WTC11 (cell line): ENCODE results near the gene TSEN2. TPM values are rescaled to one million over a fixed set of nuclear protein-coding genes. Genes with fewer than 3 reads are reported as not detected.

Experiments
- ATAC-seq: fragments of 200-7000 bp; cut with Tn5 transposase; 2 replicates; pipeline ENCODE4 v1.10.0; 2021; ENCODE audit warnings: mild to moderate bottlenecking, moderate library complexity
- CTCF ChIA-PET: fragments of 300-600 bp; sonication (Branson Sonifier 250); formaldehyde crosslinking; loops from one replicate; lab custom pipeline; 2021; ENCODE audit warnings: antibody characterized with exemption; lab: Charles Lee
- POLR2A ChIA-PET: fragments of 350-600 bp; sonication (Branson Sonifier 250); formaldehyde crosslinking; loops from one replicate; lab custom pipeline; 2021; ENCODE audit warnings: antibody characterized with exemption; lab: Charles Lee
- DNase-seq: peaks from one replicate; pipeline ENCODE4 v3.0.0; 2021; ENCODE audit warnings: low spot score
- H3K27ac Mint-ChIP-seq: 2 replicates; pipeline ENCODE4 v1.8.0; 2021; ENCODE audit warnings: mixed read lengths
- H3K27me3 Mint-ChIP-seq: 2 replicates; pipeline ENCODE4 v1.8.0; 2021; ENCODE audit warnings: low read depth, mild to moderate bottlenecking, moderate library complexity, mixed read lengths
- H3K36me3 Mint-ChIP-seq: 2 replicates; pipeline ENCODE4 v1.8.0; 2021; ENCODE audit warnings: mixed read lengths
- H3K4me1 Mint-ChIP-seq: 2 replicates; pipeline ENCODE4 v1.8.0; 2022; ENCODE audit warnings: mixed read lengths
- H3K4me3 Mint-ChIP-seq: 2 replicates; pipeline ENCODE4 v1.8.0; 2021; ENCODE audit warnings: mild to moderate bottlenecking, moderate library complexity, mixed read lengths
- H3K9me3 Mint-ChIP-seq: 2 replicates; pipeline ENCODE4 v1.8.0; 2021; ENCODE audit warnings: mixed read lengths
- MAX ChIP-seq: sonication (generic); formaldehyde crosslinking; IDR thresholded peaks from 2 replicates; pipeline ENCODE4 v1.8.0; 2022; ENCODE audit warnings: mild to moderate bottlenecking, missing genetic modification reagents
- MYBL2 ChIP-seq: sonication (generic); formaldehyde crosslinking; IDR thresholded peaks from 2 replicates; pipeline ENCODE4 v1.8.1; 2023; ENCODE audit warnings: mild to moderate bottlenecking, moderate library complexity, missing genetic modification reagents
- SMAD3 ChIP-seq: sonication (generic); formaldehyde crosslinking; IDR thresholded peaks from 2 replicates; pipeline ENCODE4 v1.8.0; 2022; ENCODE audit warnings: missing genetic modification reagents, mild to moderate bottlenecking, borderline replicate concordance
- ZNF138 ChIP-seq: sonication (generic); formaldehyde crosslinking; conservative IDR thresholded peaks from 2 replicates; pipeline ENCODE4 v1.8.1; 2022; ENCODE audit warnings: mild to moderate bottlenecking, moderate library complexity, missing genetic modification reagents
- ZNF396 ChIP-seq: fragments of 250-450 bp; sonication (Bioruptor Pico); IDR thresholded peaks from 2 replicates; pipeline ENCODE4 v1.8.0; 2021; ENCODE audit warnings: mild to moderate bottlenecking, moderate library complexity, borderline replicate concordance
- ZNF425 ChIP-seq: fragments of 250-450 bp; sonication (Bioruptor Pico); conservative IDR thresholded peaks from 2 replicates; pipeline ENCODE4 v1.9.0; 2021; ENCODE audit warnings: mild to moderate bottlenecking
- total RNA-seq: library from RNA; stranded (reverse); gene quantifications from 3 replicates; pipeline ENCODE4 v1.2.3, GENCODE V29; 2021
- TF ChIP-seq, protein P1 (sequence below): sonication (generic); formaldehyde crosslinking; IDR thresholded peaks from 2 replicates; pipeline ENCODE4 v1.8.1; 2023; ENCODE audit warnings: mild to moderate bottlenecking, missing genetic modification reagents, moderate library complexity
- TF ChIP-seq, protein P2 (sequence below): sonication (generic); formaldehyde crosslinking; IDR thresholded peaks from 2 replicates; pipeline ENCODE4 v1.8.1; 2023; ENCODE audit warnings: mild to moderate bottlenecking, moderate library complexity, missing genetic modification reagents
- TF ChIP-seq, protein P3 (sequence below): sonication (generic); formaldehyde crosslinking; IDR thresholded peaks from 2 replicates; pipeline ENCODE4 v1.8.0; 2023; ENCODE audit warnings: mild to moderate bottlenecking, missing genetic modification reagents
- TF ChIP-seq, protein P4 (sequence below): sonication (generic); formaldehyde crosslinking; IDR thresholded peaks from 2 replicates; pipeline ENCODE4 v1.8.0; 2023; ENCODE audit warnings: missing genetic modification reagents
- TF ChIP-seq, protein P5 (sequence below): sonication (generic); formaldehyde crosslinking; IDR thresholded peaks from 2 replicates; pipeline ENCODE4 v1.8.0; 2022; ENCODE audit warnings: mild to moderate bottlenecking, missing genetic modification reagents

TSEN2 gene
- total RNA-seq, 1 experiment from 2014 or later = 21.1 TPM

- TF ChIP-seq ZNF425 (no peak), MYBL2 (CRISPR knock-in tag) (no peak)
- TF ChIP-seq, protein P1, sequence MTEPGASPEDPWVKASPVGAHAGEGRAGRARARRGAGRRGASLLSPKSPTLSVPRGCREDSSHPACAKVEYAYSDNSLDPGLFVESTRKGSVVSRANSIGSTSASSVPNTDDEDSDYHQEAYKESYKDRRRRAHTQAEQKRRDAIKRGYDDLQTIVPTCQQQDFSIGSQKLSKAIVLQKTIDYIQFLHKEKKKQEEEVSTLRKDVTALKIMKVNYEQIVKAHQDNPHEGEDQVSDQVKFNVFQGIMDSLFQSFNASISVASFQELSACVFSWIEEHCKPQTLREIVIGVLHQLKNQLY (CRISPR knock-in tag) = no peak
Observed at GRCh38 chr3:12465151-12465835, 19.0 kb upstream of the TSEN2 start (continued).

DNA sequence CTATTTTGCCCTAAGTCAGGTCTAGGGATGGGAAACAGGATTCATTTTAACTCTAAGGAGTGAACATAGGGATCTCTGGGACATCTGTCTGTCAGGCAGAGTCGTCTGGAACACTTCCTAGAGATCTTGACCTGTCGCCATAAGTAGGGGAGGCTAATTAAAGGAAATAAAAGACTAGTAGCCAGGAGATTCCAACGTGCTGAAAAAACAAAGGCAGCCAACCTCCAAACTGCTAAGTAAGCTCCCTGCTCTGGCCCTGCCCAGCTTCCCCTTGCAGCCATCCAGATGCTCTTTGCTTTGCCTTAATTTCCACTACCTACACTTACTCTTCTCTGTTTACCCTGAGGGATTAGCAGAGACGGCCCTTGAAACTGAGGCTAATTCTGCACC lies 18.4 kb upstream of the TSEN2 start:
- Mint-ChIP-seq H3K36me3 (no peaks in the 10 kb centered on the region), H3K27ac (no peak overlapping the region), H3K9me3 (no peaks in the 10 kb centered on the region)
- CTCF ChIA-PET = no interaction called here
- TF ChIP-seq, protein P2, sequence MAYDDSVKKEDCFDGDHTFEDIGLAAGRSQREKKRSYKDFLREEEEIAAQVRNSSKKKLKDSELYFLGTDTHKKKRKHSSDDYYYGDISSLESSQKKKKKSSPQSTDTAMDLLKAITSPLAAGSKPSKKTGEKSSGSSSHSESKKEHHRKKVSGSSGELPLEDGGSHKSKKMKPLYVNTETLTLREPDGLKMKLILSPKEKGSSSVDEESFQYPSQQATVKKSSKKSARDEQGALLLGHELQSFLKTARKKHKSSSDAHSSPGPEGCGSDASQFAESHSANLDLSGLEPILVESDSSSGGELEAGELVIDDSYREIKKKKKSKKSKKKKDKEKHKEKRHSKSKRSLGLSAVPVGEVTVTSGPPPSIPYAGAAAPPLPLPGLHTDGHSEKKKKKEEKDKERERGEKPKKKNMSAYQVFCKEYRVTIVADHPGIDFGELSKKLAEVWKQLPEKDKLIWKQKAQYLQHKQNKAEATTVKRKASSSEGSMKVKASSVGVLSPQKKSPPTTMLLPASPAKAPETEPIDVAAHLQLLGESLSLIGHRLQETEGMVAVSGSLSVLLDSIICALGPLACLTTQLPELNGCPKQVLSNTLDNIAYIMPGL = no peak
- TF ChIP-seq, protein P1 (CRISPR knock-in tag) = no peak
- TF ChIP-seq ZNF396 = no peak
- TF ChIP-seq, protein P3, sequence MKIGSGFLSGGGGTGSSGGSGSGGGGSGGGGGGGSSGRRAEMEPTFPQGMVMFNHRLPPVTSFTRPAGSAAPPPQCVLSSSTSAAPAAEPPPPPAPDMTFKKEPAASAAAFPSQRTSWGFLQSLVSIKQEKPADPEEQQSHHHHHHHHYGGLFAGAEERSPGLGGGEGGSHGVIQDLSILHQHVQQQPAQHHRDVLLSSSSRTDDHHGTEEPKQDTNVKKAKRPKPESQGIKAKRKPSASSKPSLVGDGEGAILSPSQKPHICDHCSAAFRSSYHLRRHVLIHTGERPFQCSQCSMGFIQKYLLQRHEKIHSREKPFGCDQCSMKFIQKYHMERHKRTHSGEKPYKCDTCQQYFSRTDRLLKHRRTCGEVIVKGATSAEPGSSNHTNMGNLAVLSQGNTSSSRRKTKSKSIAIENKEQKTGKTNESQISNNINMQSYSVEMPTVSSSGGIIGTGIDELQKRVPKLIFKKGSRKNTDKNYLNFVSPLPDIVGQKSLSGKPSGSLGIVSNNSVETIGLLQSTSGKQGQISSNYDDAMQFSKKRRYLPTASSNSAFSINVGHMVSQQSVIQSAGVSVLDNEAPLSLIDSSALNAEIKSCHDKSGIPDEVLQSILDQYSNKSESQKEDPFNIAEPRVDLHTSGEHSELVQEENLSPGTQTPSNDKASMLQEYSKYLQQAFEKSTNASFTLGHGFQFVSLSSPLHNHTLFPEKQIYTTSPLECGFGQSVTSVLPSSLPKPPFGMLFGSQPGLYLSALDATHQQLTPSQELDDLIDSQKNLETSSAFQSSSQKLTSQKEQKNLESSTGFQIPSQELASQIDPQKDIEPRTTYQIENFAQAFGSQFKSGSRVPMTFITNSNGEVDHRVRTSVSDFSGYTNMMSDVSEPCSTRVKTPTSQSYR (CRISPR knock-in tag) = no peak
- no peak for TF ChIP-seq SMAD3 (CRISPR knock-in tag)
- no peak for TF ChIP-seq ZNF138 (CRISPR knock-in tag)
- TF ChIP-seq, protein P4, sequence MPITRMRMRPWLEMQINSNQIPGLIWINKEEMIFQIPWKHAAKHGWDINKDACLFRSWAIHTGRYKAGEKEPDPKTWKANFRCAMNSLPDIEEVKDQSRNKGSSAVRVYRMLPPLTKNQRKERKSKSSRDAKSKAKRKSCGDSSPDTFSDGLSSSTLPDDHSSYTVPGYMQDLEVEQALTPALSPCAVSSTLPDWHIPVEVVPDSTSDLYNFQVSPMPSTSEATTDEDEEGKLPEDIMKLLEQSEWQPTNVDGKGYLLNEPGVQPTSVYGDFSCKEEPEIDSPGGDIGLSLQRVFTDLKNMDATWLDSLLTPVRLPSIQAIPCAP (CRISPR knock-in tag) = no peak
- TF ChIP-seq, all 79 proteins: peak for 0
- no peak for ATAC-seq
- H3K27me3 Mint-ChIP-seq = no peaks in the 10 kb centered on the region; the same call in 1 of the 2 replicates
- POLR2A ChIA-PET = no interaction called here
- no peaks in the 10 kb centered on the region for H3K4me1 Mint-ChIP-seq
- no peak for DNase-seq
- no peak overlapping the region for H3K4me3 Mint-ChIP-seq

- H3K36me3 Mint-ChIP-seq = no peaks in the 10 kb centered on the region
- ChIA-PET POLR2A (no interaction called here), CTCF (no interaction called here)
- no peaks in the 10 kb centered on the region for H3K9me3 Mint-ChIP-seq
- H3K4me3 Mint-ChIP-seq = no peak overlapping the region
- DNase-seq (no peak), ATAC-seq (no peak)
- no peak for TF ChIP-seq MAX (CRISPR knock-in tag)
- TF ChIP-seq, protein P5, sequence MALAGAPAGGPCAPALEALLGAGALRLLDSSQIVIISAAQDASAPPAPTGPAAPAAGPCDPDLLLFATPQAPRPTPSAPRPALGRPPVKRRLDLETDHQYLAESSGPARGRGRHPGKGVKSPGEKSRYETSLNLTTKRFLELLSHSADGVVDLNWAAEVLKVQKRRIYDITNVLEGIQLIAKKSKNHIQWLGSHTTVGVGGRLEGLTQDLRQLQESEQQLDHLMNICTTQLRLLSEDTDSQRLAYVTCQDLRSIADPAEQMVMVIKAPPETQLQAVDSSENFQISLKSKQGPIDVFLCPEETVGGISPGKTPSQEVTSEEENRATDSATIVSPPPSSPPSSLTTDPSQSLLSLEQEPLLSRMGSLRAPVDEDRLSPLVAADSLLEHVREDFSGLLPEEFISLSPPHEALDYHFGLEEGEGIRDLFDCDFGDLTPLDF (CRISPR knock-in tag) = no peak
- no peak overlapping the region for H3K27ac Mint-ChIP-seq
- H3K27me3 Mint-ChIP-seq = no peaks in the 10 kb centered on the region; the same call in 1 of the 2 replicates
- H3K4me1 Mint-ChIP-seq = peaks cover 5% of the 10 kb centered on the region; the same call in 1 of the 2 replicates
Observed at GRCh38 chr3:12467746-12468145, 16.5 kb upstream of the TSEN2 start.
